Activated CD4-positive, CD25-positive, alpha-beta regulatory T cell treated with anti-CD3 and anti-CD28 coated beads, Interleukin-2, amount 50 U/mL, for 24 hours (primary cell): ENCODE data around the gene VPS37B.
"Not testable (repeated sequence)": the region's sequence is repeated elsewhere in the genome, so short reads cannot be mapped to it uniquely, and the experiment has no call there.

Experiments
- ATAC-seq, 2 donors: fragments of 150-1000 bp; cut with Tn5 transposase; one replicate each; pipeline ENCODE4 v1.10.0; 2021; ENCODE audit warnings: mild to moderate bottlenecking in 1 of 2, moderate library complexity in 1 of 2

Gene VPS37B

DNA sequence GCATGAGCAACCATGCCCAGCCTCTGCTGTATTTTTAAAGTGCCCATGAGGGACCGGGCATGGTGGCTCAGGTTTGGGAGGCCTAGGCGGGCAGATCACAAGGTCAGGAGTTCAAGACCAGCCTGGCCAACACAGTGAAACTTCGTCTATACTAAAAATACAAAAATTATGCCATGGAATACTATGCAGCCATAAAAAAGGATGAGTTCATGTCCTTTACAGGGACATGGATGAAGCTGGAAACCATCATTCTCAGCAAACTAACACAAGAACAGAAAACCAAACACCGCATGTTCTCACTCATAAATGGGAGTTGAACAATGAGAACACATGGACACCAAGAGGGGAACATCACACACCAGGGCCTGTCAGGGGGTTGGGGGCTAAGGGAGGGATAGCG is 9.3 kb upstream of the VPS37B start:
- ATAC-seq = not testable (repeated sequence)

DNA sequence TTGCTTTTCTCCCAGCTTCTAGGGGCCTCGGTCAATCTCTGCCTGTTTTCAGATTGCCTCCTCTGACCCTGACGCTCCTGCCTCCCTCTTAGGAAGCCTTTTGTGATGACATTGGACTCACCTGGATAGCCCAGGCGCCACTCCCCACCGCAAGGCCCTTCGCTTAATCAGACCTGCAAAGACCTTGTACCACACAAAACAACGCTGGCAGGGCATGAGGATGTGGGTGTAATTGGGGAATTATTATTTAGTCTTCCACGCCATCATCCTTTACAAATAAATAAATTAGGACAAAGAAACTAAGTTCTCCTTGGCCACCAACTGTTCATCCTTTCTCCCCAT is 7.7 kb upstream of the VPS37B start:
- no peak for ATAC-seq

GRCh38 chr12:122902854-122903692 is 7.1 kb upstream of the VPS37B start:
- ATAC-seq = no peak

DNA sequence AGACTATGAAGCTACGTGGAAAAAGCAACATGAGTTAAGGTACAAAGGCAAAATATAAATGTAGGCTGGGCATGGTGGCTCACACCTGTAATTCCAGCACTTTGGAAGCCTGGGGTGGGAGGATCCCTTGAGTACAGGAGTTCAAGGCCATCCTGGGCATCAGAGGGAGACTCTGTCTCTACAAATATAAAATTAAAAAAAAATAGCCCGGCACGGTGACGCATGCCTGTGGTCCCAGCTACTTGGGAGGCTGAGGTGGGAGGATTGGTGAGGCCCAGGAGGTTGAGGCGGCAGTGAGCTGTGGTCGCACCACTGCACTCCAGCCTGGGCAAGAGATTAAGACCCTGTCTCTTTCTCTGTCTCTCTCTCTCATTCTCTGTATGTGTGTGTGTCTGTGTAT is 4.0 kb upstream of the VPS37B start:
- no peak for ATAC-seq

DNA sequence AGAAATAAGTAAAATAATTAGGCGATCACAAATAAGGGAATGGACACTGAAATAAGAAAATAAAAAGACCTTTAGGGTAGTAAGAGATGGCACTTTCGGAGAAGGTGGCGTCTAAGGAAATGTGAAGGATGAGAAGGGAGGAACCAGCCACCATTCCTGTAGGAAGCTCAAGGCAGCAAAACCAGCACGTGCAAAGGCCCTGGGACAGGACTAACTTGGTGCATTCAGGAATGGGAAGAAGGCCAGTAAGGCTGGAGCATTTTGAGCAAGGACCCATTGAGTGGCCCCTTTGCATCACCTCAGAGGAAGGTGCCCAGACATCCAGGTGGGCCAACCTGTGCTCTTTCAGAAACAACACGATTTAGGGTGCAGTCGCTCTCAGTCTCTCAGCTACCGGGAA is 738 bp upstream of the VPS37B start:
- no peak for ATAC-seq

- no peak for ATAC-seq
Observed at GRCh38 chr12:122895320-122895703, 612 bp downstream of the VPS37B start.

GRCh38 chr12:122894193-122895121 is 1.5 kb downstream of the VPS37B start:
- no peak for ATAC-seq

- ATAC-seq = no peak
Observed at GRCh38 chr12:122893208-122894153, 2.4 kb downstream of the VPS37B start.

DNA sequence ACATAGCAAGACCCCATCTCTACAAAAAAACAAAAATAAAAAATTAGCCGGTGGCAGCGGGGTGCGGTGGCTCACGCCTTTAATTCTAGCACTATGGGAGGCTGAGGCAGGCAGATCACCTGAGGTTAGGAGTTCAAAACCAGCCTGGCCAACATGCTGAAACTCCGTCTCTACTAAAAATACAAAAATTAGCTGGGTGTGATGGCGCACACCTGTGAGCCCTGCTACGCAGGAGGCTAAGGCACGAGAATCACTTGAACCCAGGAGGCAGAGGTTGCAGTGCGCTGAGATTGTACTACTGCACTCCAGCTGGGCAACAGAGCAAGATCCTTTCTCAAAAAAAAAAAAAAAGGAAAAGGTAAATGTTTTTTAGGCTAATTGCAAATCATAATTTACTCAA is 3.2 kb downstream of the VPS37B start:
- not testable (repeated sequence) for ATAC-seq

GRCh38 chr12:122891661-122892525 is 4.0 kb downstream of the VPS37B start:
- no peak for ATAC-seq

- ATAC-seq = no peak
Observed at GRCh38 chr12:122889761-122890520, 6.0 kb downstream of the VPS37B start.

DNA sequence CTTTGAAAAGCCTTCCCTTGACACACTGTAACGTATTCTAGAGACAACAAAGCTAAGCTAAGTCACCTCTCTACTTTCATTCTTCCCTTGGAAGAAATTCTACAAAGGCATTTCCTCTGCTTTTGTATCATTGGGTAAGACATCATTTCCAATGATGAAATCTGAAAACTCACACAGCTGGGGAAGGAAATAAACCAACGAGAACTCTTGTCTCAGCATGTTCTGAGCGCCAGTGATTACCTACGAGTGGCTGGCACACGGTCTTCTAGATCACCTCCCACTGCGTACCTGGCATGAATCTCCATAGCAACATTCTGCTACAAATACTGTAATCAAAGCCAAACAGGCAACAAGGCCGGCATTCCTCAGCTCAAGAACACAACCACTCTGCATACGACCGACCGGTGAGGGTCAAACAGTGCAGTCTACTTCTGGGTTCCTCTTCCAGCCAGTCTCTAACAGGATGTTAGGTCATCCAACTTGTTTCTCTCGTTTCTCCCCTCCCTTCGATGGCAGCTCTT is 7.6 kb downstream of the VPS37B start:
- peak; percentile 43 to 51 for ATAC-seq

DNA sequence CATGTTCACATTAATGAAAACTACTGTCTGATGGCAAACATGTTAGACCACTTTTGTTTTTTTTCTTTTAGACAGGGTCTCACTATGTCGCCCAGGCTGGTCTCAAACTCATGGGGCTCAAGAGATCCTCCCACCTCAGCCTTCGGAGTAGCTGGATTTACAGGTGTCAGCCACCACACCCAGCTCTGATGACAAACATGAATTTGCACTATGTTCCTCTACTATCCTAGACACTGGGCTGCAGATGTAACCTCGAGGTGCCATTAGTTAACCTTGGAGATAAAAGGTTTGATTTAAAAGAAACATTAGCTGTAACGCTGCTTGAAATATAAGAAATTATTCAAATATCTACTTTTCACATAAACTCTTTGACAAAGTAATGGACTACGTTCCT is 8.1 kb downstream of the VPS37B start:
- peak in 1 of 2 donors; percentile 5 for ATAC-seq

DNA sequence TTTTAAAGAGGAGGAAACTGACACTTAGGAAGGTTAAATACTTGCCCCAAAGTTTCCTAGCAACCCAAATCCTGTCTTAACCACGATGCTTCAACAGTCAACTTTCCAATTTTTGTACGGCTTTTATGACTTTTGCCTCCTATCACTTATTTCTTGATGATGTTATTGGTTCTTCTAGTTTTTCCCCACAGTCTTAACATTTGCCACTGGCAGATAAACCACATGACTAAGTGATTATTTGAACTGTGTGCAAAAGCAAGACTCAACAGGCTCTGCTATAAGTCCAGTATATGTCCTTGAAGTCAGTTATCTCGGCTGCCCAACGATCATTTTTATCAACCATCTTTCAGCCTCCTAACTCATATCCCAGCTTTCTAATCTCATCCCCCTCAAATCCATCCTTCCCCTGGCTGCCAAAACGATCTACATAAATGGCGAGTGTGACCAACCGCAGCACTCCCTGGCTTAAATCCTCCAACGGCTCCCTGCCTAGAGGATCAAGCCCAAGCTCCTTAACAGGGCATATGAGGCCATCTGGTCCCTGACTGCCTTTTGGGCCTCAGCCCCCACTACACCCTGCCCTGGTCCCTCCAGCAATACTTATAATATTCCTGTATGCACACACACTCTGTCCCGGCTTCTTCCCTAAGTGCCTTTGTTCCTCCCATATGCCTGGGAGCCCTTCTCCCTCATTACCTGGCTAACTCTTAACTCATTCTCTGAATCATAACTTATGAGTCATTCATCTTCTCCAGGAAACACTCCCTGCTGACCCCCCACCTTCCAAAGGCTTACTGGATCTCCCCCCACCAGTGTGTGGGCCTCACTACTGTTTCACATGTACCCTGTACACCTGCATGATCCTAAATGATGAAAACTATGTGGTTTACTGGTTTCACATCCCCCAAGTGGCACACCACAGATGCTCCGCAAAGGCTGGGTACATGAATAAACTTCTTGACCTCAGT is 8.8 kb downstream of the VPS37B start:
- peak; percentile 60 to 70 for ATAC-seq

DNA sequence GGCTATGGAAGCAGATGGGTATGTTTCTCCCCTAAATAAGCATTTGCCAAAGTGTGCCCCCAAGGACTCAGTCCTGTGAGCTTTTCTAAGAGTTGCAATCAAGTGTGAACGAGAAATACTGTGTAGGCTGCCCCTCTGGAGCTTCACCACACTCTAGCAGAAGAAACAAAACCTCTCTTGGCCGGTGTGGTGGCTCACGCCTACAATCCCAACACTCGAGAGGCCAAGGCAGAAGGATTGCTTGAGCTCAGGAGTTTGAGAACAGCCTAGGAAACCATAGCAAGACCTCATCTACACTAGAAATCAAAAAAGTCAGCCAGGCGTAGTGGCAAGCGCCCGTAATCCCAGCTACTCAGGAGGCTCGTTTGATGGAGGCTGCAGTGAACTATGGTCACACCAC is 9.8 kb downstream of the VPS37B start:
- ATAC-seq = no peak

DNA sequence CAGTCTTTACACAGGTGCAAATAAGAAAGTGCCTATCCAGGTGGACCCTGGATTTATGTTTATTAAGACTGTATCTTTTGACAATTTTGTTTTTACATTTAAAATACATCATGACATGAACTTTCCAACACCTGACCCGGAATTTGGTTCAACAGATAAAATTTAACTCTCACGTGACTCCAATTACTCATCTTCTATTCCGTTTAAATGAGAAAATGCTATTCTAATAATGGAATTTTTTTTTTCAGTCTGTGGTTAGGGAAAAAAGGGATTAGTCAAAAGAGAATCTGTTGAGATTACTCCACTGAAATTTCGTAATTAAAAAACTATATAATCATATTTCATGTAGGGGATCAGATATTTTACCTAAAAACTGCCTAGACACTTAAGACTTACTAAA is 11.1 kb downstream of the VPS37B start:
- ATAC-seq = no peak

DNA sequence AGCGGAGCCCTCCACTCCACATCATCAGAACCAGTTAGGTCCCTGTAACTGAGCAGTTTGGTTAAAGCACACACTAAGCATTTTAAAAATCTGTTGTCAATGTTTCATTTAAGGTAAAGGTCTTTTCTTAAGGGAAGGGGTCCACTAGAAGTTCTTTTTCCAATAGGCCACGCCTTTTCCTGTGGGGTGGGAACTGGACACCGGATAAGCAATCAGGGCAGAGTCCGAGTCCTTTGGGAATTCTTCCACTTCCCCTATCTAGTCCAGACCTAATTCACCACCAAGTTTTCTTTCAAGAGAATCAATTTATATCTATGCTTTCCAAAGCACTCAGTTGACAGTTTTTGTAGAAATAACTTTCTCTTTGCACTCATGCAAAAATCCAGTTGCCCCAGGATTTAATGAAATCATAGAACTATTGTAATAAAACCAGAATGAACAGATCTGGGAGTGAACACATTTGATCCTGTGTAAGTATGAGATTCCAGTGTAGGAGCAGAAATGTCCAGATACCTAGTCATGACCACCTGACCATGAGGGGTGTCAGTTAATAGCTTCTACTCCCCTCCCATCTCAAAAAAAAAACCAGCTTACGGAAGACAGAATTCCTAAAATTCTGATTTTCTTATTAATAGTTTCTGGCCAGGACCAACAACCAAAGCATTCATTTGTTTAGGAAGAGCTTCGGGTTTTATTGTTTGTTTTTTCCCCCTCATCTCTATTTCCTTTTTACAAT is 11.7 kb downstream of the VPS37B start:
- no peak for ATAC-seq

- ATAC-seq = no peak
Observed at GRCh38 chr12:122882908-122883558, 12.9 kb downstream of the VPS37B start.
